Measurements from ENCODE around the gene DISP1.
"Not testable (repeated sequence)": the region's sequence is repeated elsewhere in the genome, so short reads cannot be mapped to it uniquely, and the experiment has no call there.

The DISP1 gene

DNA sequence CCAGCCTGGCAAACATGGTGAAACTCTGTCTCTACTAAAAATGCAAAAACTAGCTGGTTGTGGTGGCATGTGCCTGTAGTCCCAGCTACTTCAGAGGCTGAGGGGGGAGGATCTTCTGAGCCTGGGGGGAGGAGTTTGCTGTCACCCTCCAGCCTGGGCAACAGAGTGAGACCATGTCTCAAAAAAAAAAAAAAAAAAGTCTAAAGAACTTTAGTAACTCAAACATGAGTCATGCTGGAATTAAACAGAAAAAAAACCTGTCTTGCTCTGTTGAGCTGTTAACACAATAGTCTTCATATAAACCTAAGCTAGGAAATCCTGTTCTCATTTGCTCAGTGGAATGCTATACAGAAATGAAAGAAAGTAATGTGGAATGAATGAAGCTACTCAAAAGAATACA is 16.7 kb upstream of the DISP1 start:
- ATAC-seq (peak; percentile 46), DNase-seq (no peak)

DNA sequence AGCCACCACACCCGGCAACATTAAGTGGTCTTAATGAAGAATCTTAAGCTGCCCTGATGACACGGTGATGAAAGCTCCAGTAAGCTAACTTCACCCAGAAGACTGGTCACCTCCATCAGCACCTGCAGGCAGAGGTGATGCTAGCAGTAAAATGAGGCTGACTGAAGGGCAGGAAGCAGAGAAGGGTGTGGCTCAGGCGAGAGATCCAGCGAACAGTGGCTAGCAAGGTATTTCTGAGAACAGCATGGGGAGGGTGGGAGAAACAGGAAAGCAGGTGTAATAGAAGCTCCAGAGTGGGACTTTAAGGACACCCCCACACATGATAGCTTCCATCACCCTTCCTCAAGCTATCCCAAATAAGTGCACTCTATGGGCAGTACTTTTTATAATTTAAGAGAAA is 15.9 kb upstream of the DISP1 start:
- DNase-seq (no peak), ATAC-seq (no peak)

DNA sequence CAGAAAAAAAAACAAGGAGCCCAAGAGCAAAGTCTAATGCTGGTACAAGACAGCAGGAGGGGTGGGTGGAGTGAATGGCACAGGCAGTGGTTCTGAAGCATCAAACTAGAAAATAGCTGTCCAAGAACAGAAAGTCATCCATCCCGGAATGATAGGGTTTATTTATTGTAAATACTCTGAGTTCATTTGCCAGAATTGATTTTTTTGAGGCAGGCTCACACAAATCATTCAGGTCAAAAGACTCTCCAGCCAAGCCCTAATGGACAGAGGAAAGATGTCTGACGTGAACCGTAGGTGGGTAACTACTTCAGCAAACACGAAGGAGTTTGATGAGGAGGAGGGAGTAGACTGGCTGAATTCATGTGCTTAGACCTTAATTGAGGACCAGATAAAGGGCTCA is 13.8 kb upstream of the DISP1 start:
- DNase-seq (no peak), ATAC-seq (no peak)

DNA sequence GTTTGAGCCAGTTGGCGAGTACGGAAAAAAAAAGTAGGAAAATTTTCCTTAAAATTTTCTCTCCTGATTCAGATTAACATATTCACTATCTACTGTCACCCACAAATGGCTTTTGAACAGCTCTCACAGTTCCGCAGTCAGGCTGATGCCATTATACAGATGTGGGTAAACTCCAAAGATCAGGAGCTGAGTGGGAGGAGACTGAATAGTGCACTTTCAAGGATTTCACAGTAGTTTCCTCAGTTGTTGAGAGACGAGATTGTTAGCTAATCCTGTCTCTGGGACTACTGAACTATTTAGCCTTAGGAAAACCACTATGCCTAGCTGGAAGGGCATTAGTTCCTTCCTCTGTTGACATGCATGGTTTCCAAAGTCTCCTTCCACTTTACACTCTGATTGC is 3.2 kb upstream of the DISP1 start:
- DNase-seq, result no peak

DNA sequence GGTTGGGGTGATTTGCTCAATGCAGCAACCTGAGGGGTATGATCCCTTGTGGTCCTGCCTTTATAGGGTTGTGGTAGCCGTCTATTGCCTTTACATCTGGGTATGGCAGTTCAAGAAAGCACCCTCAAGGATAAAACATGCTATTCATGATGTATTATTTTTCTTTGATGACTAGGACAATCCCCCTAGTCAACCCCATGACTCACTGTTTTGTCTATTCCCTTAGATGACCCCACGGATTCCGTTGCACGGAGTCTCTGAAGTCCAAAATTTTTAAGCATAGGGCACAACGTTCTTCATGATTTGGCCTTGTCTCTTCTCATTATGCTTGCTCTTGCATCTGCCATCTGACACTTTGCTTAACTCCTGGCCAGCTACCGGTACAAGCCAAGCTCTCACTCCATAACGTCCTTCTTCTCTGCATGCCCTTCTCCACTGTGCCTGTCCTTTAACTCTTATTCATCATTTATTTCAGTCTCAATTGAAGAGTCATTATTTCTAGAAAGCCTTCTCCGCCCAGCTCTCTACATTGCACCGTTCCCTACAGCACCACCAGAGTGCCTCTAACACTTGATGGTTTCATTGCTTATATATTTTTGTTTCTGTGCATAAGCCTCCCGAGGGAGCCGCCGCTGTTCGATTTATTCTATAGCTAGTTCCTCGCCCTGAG is 838 bp upstream of the DISP1 start:
- ATAC-seq (no peak), DNase-seq (no peak)

More for the DNA sequence above, 3.2 kb upstream of the DISP1 start:
- ATAC-seq, result no peak

DNA sequence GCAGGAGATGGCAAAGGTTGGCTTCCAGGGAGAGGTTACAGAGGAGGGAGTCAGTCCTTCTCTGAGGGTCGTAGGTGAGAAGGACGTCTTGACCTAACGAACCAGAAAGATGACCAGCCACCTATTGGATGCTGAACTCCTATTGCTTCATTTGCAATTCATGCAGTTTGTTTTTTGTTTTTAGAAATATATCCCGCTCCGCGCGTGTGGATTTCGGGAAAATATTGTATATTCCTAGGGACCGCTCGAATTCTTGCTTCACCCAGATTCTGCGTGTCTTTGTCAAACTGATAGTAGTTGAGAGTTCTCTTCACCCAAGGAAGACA is 564 bp downstream of the DISP1 start:
- ATAC-seq (no peak), DNase-seq (no peak)

DNA sequence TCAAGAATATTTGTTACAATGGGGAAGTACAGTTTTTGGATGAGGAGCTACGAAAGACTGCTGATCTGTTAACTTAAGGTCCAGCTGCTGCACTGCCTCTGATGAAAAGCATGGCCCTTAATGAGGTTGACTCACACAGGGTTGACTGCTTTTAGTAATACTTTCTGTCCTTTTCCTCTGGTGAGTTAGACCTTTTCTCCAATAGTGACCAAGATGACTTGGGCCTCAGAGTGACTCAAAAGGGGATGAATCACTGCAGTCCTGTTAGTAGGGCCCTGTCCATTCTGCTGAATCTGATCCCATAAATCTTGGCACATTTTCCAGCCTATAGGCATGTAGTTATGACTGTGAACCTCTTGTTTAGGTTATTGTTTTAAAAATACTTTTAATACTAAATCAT is 2.7 kb downstream of the DISP1 start:
- no peak for ATAC-seq

DNA sequence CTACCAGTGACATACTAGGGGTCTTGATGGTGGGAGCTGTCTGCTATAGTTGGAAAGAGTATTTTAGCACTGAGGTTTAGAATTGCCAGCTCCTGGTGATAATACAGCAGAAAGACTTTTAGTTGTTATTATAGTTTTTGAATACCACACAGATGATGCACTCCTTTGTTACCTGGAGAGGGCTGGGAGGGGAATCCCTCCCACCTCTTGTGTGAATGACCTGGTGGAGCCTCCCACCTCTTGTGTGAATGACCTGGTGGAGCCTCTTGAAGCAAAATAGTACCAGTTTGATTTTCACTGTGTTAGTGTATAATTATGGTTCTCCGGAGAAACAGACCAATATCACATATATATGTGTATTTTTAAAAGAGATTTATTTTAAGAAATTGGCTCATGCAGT is 3.3 kb downstream of the DISP1 start:
- ATAC-seq, result no peak
- no peak for DNase-seq

More for the DNA sequence above, 2.7 kb downstream of the DISP1 start:
- DNase-seq, result no peak

DNA sequence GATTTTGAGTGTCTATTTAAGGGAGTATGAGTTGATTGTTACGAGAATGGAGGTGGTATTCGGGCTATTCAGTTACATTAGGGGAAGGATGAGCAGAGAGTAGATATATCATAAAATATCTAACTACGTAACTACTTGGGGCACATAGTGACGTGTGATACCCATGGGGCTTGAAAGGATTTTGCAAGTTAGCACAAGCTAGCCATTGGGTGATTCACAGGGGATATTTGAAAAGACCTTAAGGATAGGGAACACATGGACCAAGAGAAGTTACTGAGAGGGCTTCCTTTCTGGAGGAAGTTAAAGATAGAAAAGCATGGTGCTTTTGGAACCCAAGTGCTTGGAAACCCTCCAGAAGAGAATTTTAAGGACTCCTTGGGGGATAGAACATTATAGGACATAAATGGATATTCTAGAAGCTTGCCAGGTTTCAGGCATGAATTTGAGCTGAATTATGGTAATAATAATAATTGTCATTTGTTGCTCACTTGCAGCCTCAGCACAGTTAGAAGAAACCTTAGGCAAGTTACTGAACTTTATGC is 5.4 kb downstream of the DISP1 start:
- no peak for ATAC-seq
- DNase-seq, result no peak

DNA sequence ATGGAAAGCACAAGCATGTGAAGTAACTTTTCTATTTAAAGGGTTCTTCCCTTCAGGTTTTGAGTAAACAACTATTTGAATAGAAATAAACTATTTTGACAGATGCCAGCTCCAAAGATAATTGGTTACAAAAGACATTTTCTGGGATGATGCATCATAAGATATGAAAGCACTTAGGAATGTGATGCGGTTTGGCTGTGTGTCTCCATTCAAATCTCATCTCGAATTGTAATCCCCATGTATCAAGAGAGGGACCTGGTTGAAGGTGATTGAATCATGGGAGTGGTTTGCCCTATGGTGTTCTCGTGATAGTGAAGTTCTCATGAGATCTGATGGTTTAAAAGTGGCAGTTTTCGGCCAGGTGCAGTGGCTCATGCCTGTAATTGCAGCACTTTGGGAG is 6.4 kb downstream of the DISP1 start:
- no peak for DNase-seq
- no peak for ATAC-seq

DNA sequence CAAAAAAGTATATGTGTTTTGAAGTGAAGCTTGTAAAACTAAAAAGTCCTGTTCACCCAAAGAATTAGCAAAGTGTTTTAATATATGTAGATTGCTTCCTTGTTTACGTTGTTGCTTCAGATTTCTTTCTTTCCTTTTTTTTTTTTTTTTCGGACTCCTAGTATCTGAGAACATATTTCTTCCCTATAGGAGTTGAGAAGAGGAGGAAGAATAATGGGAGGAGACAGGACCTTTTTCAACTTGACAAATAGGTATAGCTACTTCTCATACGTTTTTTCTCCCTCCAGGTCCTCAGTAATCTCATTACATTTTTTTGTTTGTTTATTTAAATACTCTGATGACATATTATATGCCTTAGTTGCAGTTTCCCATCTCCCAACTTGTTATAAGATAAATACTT is 8.9 kb downstream of the DISP1 start:
- no peak for ATAC-seq

DNA sequence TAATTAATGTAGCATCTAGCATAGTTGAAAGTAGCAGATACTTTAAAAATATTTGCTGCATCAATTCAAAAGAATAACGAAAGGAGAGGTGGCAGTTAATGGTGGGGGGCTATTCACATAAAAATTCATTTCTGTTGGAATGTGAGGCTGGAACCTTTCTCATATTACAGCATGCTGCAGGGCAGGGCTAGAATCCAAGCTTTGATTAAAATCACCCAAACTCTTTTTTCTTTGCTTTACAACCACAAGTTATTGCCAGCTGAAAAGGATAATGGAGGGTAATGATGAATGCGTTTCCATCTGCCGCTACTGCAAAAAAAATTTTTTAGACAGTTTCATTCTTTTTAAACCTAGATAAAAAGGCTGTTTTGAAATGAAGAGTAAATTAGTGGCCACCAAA is 9.8 kb downstream of the DISP1 start:
- no peak for DNase-seq
- ATAC-seq, result no peak

More for the DNA sequence above, 8.9 kb downstream of the DISP1 start:
- DNase-seq, result no peak

DNA sequence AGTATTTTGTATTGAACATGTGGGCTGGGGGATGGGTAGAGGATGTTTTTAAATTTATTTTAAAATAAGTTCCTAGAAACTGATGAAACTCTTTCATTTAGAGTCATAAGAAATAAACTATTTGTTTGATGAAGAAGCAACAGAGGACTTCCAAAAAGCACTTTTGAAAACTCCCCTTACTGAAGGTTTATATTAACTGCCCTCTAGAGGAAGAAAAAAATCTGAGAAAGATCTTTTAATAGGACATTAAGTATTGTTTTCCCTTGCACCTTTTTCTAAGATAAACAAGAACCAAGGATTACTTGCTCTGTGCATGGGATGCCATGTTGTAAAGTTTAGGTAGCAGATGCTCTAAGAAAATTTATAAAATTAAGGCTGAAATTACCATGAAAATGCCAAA is 14.1 kb downstream of the DISP1 start:
- no peak for ATAC-seq
- DNase-seq, result no peak

DNA sequence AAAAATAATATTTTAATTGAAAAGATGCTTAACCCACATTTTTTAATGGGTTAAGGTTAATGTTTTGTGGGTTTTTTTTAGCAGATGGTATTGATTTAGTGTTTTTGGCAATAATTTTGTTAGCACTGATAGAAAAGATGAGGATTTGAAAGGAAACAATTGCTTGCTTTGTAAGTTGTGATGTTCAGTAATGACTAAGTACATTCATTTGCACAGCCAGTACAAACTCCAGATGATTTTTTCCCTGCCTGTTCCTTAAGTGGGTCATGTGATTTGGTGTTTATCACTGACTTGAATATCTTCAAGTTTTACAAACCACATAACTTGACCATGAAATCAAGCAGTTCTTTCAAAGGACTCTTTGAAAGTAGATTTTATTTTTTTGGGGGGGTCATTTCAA is 15.0 kb downstream of the DISP1 start:
- DNase-seq (no peak), ATAC-seq (no peak)

DNA sequence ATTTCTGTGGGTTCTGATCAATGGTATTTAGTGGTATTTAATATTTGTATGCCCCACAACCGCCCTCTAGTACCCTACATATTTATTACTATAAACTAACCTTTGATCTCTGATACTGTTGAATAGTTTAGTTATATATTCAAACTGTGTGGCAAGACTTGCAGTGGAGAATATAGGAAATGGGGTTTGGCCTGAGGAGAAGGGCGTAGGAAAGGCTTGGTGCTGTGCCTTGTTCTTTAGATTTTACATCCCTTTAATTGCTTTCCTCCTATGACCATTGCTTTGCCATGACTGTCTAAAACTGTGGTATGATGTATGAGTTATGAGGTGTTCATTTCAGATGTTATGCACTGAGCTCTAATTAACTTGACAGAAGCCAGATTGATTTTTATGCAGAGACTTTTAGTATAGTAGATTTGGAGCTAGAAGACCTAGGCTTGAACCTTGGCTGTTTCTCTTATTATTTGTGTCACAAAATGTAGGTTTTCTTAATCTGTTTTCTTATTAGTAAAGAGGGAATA is 18.6 kb downstream of the DISP1 start:
- ATAC-seq (no peak), DNase-seq (no peak)

DNA sequence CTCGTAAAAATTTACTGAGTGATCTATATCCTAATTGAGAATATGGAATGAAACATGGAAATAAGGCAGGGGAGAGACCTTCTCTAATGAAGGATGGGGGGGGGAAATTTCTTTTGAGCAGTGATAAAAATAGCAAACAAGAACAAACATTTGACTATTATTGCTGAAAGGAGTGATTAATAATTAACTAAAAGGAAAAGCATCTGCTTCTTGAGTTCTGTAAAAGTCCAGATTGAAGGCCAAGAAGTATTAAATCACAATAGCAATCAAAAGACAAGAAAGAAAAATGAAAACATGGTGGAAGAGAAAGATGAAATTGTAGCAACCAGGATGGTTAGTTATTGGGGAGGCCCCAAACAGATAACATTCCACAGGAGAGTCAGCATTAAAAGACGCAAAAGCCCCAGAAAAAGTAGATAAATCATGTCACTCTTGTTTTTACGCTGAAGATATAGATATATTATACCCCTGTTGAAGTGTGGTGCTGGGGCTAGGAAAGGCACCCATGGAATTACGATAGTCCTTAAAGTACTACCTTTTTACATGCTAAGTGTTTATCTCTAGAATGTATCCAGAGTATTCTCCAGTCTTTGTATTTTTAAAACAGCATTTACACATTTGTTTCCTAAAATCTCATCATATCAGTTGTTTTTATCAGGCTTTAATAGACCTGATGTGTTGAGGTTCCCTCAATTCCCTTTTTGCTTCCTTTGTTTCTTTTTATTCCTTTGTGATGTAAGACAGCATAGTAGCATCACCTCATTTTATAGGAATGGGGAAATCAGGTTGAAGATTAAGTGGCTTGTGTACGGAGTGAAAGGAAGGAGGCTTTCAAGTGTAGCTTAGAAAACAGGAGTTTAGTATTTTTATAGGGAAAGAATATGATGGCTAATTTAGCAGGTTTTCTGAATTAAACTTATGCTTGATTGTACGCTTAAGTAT is 28.9 kb downstream of the DISP1 start:
- DNase-seq, result no peak
- ATAC-seq, result no peak

DNA sequence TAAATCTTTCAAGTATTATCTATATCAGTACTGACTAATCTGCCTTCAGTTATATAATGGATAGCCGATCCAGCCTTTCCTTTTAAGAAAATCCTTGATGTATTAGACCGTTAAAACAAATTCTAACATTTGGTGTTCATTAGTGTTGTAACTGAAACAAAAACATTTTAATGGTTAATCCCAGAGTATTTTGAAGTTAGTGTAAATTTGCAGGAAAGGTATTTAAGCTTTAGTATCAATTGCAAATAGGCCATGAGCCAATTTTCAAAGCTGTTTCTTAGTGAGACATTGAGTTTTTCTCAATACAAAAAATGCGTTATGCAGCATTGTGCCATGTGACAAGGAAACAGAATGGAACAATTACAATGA is 29.6 kb downstream of the DISP1 start:
- no peak for DNase-seq
- no peak for ATAC-seq

DNA sequence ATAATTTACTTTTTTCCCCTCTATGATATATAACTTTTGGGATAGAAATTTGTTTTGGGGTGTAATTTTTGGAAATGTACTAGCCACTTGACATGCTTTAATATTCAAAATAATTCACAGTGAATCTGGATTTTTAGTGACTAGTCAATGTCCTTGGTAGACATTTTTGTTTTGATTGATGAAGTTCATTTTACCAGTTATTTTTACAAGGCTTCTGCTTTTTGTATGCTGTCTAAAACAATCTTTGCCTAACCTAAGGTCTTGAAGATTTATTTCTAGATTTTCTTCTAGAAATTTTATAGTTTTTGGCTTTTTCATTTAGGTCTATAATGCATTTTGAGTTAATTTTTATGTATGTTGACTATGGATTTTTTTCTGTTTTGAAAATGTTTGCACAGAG is 30.9 kb downstream of the DISP1 start:
- no peak for DNase-seq
- ATAC-seq, result no peak

DNA sequence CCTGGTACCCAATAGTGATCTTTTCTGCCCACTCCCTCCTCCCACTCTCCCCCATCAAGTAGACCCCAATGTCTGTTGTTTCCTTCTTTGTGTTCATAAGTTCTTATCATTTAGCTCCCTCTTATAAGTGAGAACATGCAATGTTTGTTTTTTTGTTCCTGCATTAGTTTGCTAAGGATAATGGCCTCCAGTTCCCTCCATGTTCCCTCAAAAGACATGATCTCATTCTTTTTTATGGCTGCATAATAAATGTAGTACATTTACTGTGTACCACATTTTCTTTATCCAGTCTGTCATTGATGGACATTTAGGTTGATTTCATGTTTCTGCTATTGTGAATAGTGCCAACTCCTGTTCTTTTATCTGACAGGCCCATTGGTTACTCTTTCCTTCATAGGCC is 35.7 kb downstream of the DISP1 start:
- DNase-seq, ATAC-seq: not testable (repeated sequence)

DNA sequence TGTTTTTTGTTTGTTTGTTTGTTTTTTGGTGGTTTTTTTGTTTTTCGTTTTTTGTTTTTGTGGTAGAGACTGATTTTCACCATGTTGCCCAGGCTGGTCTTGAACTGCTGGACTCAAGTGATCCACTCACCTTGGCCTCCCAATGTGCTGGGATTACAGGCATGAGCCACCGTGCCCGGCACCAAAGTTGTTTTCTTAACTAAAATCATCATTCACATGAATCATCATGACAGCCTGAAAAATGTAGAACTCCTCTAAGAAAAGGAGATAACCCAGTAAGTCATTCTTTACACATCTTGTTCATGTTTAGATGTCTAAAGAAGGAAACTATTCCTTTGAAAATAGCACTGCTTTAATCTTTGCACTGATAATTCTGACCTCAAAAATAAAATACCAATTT is 37.5 kb downstream of the DISP1 start:
- ATAC-seq, result no peak
- DNase-seq, result no peak

DNA sequence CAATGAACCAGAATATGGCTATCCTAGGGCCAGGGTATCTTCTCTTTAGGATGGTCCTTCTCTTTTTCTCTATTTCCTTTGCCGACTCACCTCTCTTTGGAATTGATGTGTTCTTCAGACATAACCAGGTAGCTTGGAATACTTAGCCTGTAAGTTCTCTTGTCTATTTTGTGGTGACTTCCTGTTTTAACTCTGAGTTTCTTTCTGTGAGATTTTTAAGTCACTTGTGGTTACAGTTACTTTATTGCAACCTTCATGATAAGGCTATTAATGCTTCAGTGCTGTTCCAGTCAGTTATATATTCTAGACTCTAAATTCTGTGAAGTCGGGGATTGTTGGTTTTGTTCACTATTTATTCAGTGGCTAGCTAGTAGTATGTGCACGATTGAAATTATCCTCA is 46.2 kb downstream of the DISP1 start:
- DNase-seq, result no peak
- no peak for ATAC-seq
